ENCODE data around the gene USP48.
"Not testable (repeated sequence)": the region's sequence is repeated elsewhere in the genome, so short reads cannot be mapped to it uniquely, and the experiment has no call there.

USP48 gene

DNA sequence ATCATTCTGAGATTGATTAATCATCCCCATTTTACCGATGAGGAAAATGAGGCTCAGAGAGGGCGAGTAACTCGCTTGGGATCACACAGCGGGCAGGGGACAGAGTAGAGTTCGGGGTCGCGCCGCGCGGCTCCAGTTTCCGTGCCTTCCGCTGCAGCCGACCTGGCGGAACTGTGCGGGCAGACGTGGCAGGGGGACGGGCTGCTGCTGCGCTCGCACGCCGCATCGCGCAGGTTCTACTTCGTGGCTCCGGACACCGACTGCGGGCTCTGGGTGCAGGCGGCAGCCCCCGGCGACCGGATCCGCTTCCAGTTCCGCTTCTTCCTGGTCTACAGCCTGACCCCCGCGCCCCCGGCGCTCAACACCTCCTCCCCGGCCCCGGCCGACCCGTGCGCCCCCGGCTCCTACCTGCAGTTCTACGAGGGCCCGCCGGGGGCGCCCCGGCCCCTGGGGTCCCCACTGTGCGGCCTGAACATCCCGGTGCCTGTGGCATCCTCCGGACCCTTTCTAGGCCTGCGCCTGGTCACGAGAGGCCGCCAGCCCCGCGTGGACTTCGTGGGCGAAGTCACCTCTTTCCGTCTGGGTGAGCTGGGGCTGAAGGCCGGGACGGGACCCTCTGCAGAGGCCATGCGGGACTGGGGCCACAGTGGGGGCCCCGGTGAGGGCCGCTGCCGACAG is 31.4 kb upstream of the USP48 start:
- no peak for DNase-seq

DNA sequence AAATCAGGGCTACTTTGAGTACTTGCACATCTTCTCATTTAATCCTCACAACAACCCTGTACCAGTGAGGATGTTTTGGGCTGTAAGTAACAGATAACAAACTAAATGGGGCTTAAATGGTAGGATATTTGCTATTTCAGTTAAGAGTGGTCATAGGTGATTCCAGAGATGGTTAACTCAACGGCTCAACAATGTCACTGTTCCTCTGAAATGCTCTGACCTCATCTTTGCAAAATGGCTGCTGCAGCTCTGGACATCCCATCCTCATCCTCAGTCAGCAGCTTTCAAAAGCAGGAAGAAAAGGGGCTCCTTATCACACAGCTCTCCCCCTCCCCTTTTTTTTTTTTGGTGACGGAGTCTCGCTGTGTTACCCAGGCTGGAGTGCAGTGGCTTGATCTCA is 30.6 kb upstream of the USP48 start:
- DNase-seq: no peak

GRCh38 chr1:21811875-21812305 is 28.9 kb upstream of the USP48 start, which contains the start of gene LDLRAD2:
TSS of gene LDLRAD2 (plus strand) at chr1:21812265. CDS start at chr1:21812452, 187 bp downstream.
- peak in 1 of 2 experiments; percentile 11 for DNase-seq

DNA sequence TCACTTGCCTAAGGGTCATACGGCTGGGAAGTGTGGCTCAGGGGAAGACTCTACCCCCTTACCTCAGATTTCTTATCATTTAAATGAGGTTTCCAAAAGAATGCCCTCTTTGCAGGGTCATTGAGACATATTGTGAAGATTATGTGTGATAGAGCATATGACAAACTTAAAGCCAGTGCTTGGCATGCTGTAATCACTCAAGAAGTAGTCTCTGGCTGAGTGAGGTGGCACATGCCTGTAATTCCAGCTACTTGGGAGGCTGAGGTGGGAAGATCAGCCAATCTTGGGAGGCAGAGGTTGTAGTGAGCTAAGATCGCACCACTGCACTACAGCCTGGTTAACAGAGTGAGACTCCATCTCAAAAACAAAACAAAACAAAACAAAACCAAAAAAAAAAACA is 21.6 kb upstream of the USP48 start:
- DNase-seq: no peak

DNA sequence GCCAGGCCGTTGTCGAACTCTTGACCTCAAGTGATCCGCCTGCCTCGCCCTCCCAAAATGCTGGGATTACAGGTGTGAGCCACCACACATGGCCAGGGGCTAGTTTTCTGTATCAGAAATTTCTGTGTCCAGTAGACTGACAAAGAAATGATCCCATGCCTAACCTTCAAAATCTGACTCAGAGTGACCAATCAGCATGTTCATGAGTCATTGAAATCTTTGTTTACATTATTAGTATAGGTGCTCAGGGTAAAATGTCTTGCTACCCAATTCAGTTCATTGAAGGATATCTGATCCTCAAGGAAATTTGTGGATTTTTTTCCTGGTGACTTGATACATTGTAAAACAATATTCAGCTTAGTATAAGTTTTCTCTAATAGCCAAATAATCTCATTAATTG is 18.2 kb upstream of the USP48 start:
- DNase-seq: no peak

- DNase-seq: no peak
These were observed 16.8 kb upstream of the USP48 start for GRCh38 chr1:21799730-21800129.

GRCh38 chr1:21795075-21795474 is 12.1 kb upstream of the USP48 start:
- DNase-seq: no peak

- DNase-seq: no peak
These were observed 11.7 kb upstream of the USP48 start for GRCh38 chr1:21794656-21795055.

GRCh38 chr1:21793104-21793503 is 10.2 kb upstream of the USP48 start:
- no peak for DNase-seq

DNA sequence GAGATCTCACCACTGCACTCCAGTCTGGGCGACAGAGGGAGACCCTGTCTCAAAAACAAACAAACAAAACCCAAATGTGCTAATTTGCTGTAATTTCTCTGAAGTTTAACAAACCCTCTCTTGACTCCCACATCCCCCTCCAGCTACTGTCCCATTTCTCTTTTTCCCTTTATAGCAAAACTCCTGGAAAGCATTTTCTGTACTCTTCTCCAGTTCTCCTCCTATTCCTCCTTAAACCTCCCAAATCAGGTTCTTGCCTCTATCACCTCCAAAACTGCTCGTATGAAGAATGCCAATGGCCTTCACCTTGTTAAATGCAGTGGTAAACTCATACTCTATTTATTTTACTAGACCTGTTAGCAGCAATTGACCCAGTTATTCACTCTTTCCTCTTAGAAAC is 3.7 kb upstream of the USP48 start:
- DNase-seq: no peak

GRCh38 chr1:21785764-21786163 is 2.8 kb upstream of the USP48 start:
- not testable (repeated sequence) for DNase-seq

- no peak for DNase-seq
These were observed 992 bp upstream of the USP48 start for GRCh38 chr1:21783679-21784603.

- peak in 1 of 2 experiments; percentile 61 for DNase-seq
These were observed 541 bp downstream of the USP48 start for GRCh38 chr1:21782349-21782867.

GRCh38 chr1:21781815-21782348 is 1.1 kb downstream of the USP48 start:
- no peak for DNase-seq

DNA sequence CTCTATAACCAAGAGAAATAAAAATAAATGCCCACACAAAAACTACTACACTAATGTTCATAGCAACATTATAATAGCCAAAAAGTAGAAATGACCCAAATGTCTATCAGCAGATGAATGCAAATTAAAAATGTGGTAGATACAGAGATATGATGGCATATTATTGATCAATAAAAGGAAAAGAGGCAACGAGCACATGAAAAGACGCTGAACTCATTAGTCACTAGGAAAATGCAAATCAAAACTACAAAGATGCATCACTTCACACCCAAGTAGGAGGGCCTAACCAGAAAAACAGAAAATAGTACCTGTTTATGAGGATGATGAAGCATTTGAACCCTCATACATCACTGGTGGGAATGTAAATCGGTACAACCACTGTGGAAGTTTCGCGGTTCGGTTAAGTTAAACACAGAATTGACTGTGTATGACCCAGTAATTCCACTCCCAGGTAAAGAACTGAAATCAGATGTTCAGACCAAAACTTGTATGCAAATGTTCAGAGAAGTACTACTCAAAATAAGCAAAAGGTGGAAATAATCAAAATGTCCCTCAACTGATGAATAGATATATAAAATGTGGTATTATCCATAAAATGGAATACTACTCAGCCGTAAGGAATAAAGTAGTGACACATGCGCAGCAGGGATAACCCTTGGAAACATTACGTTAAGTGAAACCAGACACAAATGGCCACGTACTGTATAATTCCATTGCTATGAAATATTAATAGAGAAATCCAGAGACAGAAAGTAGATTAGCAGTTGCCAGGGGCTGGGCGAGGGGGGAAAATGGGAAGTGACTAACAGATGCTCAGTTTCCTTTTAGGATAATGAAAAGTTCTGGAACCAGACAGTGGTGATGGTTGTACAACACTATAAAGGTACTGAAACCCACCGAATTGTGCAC is 3.1 kb downstream of the USP48 start:
- no peak for DNase-seq

DNA sequence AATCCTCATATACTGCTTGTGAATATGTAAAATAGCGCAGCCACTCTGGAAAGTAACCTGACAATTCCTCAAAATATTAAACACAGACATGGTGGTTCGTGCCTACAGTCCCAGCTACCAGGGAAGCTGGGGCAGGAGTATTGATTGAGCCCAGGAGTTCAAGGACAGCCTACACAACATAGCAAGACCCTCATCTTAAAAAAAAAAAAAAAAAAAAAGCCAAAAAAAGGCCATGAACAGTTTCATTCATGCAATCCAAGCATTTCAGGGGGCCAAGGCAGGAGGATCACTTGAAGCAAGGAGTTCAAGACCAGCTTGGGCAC is 4.6 kb downstream of the USP48 start:
- no peak for DNase-seq

GRCh38 chr1:21776925-21777324 is 6.0 kb downstream of the USP48 start:
- not testable (repeated sequence) for DNase-seq

GRCh38 chr1:21775985-21776562 is 6.9 kb downstream of the USP48 start:
- no peak for DNase-seq

DNA sequence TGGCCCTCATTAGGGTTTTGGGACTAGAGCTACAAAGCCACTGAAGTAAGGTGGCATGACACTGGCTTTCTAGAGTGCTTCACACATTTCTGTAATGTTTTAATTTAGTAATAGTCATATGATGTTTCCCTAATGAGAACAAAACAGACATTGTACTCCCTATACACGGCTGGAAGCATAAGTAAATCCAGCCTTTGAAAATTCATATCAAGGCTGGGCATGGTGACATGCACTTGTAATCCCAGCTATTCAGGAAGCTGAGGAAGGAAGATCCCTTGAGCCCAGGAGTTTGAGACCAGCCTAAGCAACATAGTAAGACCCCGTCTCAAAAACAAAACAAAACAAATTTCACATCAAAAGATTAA is 7.4 kb downstream of the USP48 start:
- DNase-seq: no peak

- no peak for DNase-seq
These were observed 8.0 kb downstream of the USP48 start for GRCh38 chr1:21774835-21775549.

DNA sequence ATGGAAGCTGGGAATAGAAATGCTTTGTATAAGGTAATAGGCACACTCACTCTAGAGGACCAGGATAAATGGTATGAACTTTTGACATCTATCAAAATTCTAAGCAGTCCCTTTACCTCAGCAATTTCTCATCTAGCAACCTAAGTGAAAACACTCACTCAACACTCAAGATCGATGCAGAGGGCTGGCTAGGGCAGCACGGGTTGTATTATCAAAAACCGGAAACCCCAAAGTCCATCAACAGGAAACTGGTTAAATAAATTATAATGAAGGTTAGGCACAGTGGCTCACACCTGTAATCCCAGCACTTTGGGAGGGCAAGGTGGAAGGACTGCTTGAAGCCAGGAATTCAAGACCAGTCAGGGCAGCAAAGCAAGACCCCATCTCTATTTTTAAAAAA is 9.4 kb downstream of the USP48 start:
- DNase-seq: no peak

DNA sequence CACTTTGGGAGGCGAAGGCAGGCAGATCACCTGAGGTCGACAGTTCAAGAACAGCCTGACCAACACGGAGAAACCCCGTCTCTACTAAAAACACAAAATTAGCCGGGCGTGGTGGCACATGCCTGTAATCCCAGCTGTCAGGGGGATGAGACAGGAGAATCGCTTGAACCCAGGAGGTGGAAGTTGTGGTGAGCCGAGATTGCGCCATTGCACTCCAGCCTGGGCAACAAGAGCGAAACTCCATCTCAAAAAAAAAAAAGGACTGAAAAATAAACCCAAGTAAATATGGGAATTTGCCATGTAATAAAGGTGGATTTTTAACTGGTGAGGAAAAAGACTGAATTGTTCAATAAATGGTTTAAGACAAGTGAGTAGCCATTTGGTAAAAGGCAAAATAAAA is 11.3 kb downstream of the USP48 start:
- not testable (repeated sequence) for DNase-seq

Measured in NCI-H446 (cell line).